PC-9 (cell line): ENCODE measurements around the gene SLC4A1. TPM values are rescaled to one million over a fixed set of nuclear protein-coding genes. Genes with fewer than 3 reads are reported as not detected.

ENCODE experiments used
- BruUV-seq: library from RNA; stranded (reverse); fragments of 400-500 nt; replicated peaks from 2 replicates; lab custom pipeline; 2021; lab: Mats Ljungman, UMichigan
- CTCF ChIA-PET: fragments of 300-600 bp; sonication (Branson Sonifier 250); formaldehyde crosslinking; loops from one replicate; lab custom pipeline; 2022; ENCODE audit warnings: antibody characterized with exemption; lab: Charles Lee
- POLR2A ChIA-PET: fragments of 300-600 bp; sonication (Branson Sonifier 250); formaldehyde crosslinking; loops from one replicate; lab custom pipeline; 2022; ENCODE audit warnings: antibody characterized with exemption; ENCODE audit not compliant: unreplicated experiment; lab: Charles Lee
- DNase-seq, 2 experiments: peaks; one replicate each; pipeline versions ENCODE4 v3.0.0 to v3.0.0-alpha.2; 2015 to 2022; ENCODE audit warnings: mixed read lengths in 1 of 2
- H2AFZ ChIP-seq: fragments of 200-600 bp; sonication (generic); 2 replicates; pipeline ENCODE4 v1.8.1; 2017; ENCODE audit warnings: antibody characterized with exemption
- H3F3A ChIP-seq: fragments of 200-600 bp; sonication (generic); 2 replicates; pipeline ENCODE4 v1.8.1; 2017; ENCODE audit warnings: antibody characterized with exemption, mild to moderate bottlenecking, low read depth; ENCODE audit not compliant: insufficient read depth
- H3K27ac ChIP-seq: fragments of 200-600 bp; sonication (generic); 2 replicates; pipeline ENCODE4 v1.6.1; 2016; ENCODE audit warnings: mixed run types
- H3K27me3 ChIP-seq: fragments of 200-600 bp; sonication (generic); 2 replicates; pipeline ENCODE4 v1.6.1; 2016; ENCODE audit warnings: low read depth, mixed run types; ENCODE audit not compliant: insufficient read depth
- H3K36me3 ChIP-seq: fragments of 200-600 bp; sonication (generic); 2 replicates; pipeline ENCODE4 v1.6.1; 2016; ENCODE audit warnings: low read depth, mixed run types
- H3K4me1 ChIP-seq: fragments of 200-600 bp; sonication (generic); replicated peaks from 2 replicates; pipeline ENCODE4 v1.6.1; 2016; ENCODE audit warnings: mixed run types; ENCODE audit not compliant: insufficient read depth
- H3K4me2 ChIP-seq: fragments of 200-600 bp; sonication (generic); 2 replicates; pipeline ENCODE4 v1.6.1; 2017; ENCODE audit warnings: mixed run types
- H3K4me3 ChIP-seq: fragments of 200-600 bp; sonication (generic); 2 replicates; pipeline ENCODE4 v1.6.1; 2016; ENCODE audit warnings: mixed run types
- H3K79me2 ChIP-seq: fragments of 200-600 bp; sonication (generic); 2 replicates; pipeline ENCODE4 v1.6.1; 2017; ENCODE audit warnings: low read depth, mixed run types
- H3K9me2 ChIP-seq: fragments of 200-600 bp; sonication (generic); 2 replicates; pipeline ENCODE4 v1.8.1; 2017; ENCODE audit warnings: mild to moderate bottlenecking; ENCODE audit not compliant: insufficient read depth
- H3K9me3 ChIP-seq: fragments of 200-600 bp; sonication (generic); 2 replicates; pipeline ENCODE4 v1.8.1; 2016; ENCODE audit warnings: low read depth; ENCODE audit not compliant: insufficient read depth
- H4K20me1 ChIP-seq: fragments of 200-600 bp; sonication (generic); 2 replicates; pipeline ENCODE4 v1.8.1; 2017; ENCODE audit not compliant: insufficient read depth
- CTCF ChIP-seq: fragments of 200-600 bp; sonication (generic); conservative IDR thresholded peaks from 2 replicates; pipeline ENCODE4 v1.6.1; 2017; ENCODE audit warnings: mixed run types, antibody characterized with exemption, mild to moderate bottlenecking, moderate library complexity
- EZH2 ChIP-seq: fragments of 200-600 bp; sonication (generic); IDR thresholded peaks from 2 replicates; pipeline ENCODE4 v1.8.0; 2017; ENCODE audit warnings: antibody characterized with exemption, low read depth
- intact Hi-C: fragments of 100-400 bp; cut with micrococcal nuclease; formaldehyde crosslinking; loops from one replicate; pipeline ENCODE4 v1.10.0; 2022; ENCODE audit not compliant: unreplicated experiment
- total RNA-seq: library from RNA; stranded (reverse); gene quantifications from 2 replicates; pipeline ENCODE4 v1.2.3, GENCODE V29; 2021

Gene SLC4A1
- total RNA-seq, 1 experiment from 2014 or later, result not detected

- ChIA-PET POLR2A (no interaction called here), CTCF (no interaction called here)
- H3K4me2 ChIP-seq, result no peak overlapping the region
- no peaks in the 10 kb centered on the region for H3F3A ChIP-seq
- no peaks in the 10 kb centered on the region for H3K36me3 ChIP-seq
- no peak overlapping the region for H3K27ac ChIP-seq
- H3K27me3 ChIP-seq, result peaks cover 26% of the 10 kb centered on the region
- no peaks in the 10 kb centered on the region for H3K9me3 ChIP-seq
- no peak overlapping the region for H3K4me3 ChIP-seq
- H2AFZ ChIP-seq, result no peak overlapping the region
- no peaks in the 10 kb centered on the region for H3K9me2 ChIP-seq
- no peak for DNase-seq
- no peaks in the 10 kb centered on the region for H4K20me1 ChIP-seq
- no peaks in the 10 kb centered on the region for H3K79me2 ChIP-seq
- BruUV-seq, result no TSS peak
- no peaks in the 10 kb centered on the region for H3K4me1 ChIP-seq
- intact Hi-C loops, result no loop called here
- TF ChIP-seq CTCF, result no peak
- TF ChIP-seq EZH2, result no peak
These were observed 16.9 kb downstream of the SLC4A1 start for GRCh38 chr17:44251062-44251461.

DNA sequence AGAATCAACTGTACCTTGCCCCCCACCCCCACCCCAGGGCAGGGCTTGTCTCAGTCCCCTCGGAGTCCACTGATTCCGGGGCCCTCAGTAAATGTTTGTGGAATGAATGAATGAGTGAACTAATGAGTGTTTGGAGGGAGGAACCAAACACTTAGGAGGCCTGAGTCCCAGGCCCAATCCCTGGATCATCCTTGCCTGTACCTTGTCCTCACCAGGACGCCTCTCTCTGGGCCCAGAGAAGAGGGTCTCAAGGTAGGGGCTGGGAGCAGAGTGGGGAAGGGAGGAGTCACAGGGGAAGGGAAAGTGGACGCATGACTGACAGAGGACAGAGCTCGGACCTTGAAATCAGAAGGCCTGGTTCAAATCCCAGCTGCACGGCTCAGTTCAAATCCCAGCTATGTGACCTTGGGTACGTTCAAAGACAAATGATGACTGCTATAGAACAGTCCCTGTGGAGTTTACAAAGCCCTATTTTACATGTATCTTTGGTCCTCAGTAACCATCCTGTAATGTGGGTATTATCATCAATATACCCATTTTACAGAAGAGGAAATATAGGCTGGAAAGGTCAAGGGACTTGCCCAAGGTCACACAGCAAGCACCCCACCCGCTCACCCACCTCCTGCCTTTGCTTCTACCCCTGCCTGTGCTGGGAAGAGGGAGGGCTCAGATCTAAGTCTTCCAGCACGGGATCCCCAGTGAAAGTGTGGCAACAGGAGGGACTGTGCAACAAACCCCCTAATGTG, 18.3 kb downstream of the SLC4A1 start:
- H3K4me3 ChIP-seq, result no peak overlapping the region
- no peaks in the 10 kb centered on the region for H3F3A ChIP-seq
- H3K9me3 ChIP-seq, result no peaks in the 10 kb centered on the region
- intact Hi-C loops, result no loop called here
- TF ChIP-seq EZH2 (no peak), CTCF (no peak)
- BruUV-seq, result no TSS peak
- H3K4me2 ChIP-seq, result no peak overlapping the region
- peaks cover 12% of the 10 kb centered on the region for H3K27me3 ChIP-seq
- H2AFZ ChIP-seq, result no peak overlapping the region
- H4K20me1 ChIP-seq, result no peaks in the 10 kb centered on the region
- no peaks in the 10 kb centered on the region for H3K79me2 ChIP-seq
- CTCF ChIA-PET, result interaction anchor here (0.6 kb wide), 1 partner anchor 21 kb away, joined by 4 read pairs; no protein-coding TSS in a partner anchor
- no peak overlapping the region for H3K27ac ChIP-seq
- POLR2A ChIA-PET, result no interaction called here
- no peak for DNase-seq
- no peaks in the 10 kb centered on the region for H3K9me2 ChIP-seq
- no peaks in the 10 kb centered on the region for H3K36me3 ChIP-seq
- no peaks in the 10 kb centered on the region for H3K4me1 ChIP-seq

DNA sequence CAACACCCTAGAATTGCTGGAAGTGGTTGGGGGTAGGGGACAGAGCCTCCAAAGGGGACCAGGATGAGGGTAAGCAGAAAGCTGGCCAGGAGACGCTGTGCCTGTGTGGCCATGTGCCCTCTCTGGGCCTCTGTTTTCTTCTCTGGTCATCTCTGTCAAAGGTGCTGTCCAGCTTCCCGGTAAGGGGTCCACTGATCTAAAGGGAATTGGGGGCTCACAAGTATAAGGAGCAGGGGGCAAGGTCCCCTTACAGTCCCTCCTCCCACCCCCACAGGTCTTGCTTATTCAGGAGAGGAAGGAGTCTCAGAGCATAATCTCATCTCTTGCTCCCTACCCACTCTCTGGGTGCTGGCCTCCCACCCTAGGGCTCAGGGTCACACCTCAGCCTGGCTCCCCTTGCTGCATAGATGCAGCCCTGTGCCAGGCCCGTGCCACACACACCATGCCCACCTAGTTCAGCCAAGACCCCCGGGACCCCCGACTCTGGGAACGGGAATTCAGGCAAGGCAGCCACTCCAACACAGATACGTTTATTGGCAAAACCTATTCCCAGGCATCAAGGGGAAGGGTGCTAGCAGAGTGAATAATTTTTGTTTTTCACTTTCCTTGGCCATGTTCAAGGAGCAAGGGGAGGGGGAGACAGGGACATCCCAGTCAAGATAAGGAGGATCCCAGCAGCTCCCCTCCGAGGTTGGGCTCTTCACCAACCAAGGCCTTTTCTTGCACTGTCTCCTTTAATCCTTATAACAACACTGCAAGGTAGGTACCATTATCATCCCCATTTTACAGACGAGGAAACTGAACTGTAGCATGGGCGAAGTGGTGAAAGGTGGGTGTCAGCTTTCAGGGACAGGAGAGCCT, 19.8 kb downstream of the SLC4A1 start:
- Histone ChIP-seq H3K4me1 (no peaks in the 10 kb centered on the region), H3K9me2 (no peaks in the 10 kb centered on the region), H3K4me2 (no peak overlapping the region), H3K27ac (no peak overlapping the region), H3K36me3 (no peaks in the 10 kb centered on the region), H3K27me3 (no peaks in the 10 kb centered on the region), H3K4me3 (no peak overlapping the region), H3F3A (no peaks in the 10 kb centered on the region), H2AFZ (no peak overlapping the region), H3K79me2 (no peaks in the 10 kb centered on the region), H3K9me3 (no peaks in the 10 kb centered on the region), H4K20me1 (no peaks in the 10 kb centered on the region)
- BruUV-seq, result no TSS peak
- POLR2A ChIA-PET, result no interaction called here
- intact Hi-C loops, result no loop called here
- CTCF ChIA-PET, result no interaction called here
- no peak for DNase-seq
- TF ChIP-seq EZH2 (no peak), CTCF (no peak)
